Measurements from ENCODE around the gene PDE4D. TPM values are rescaled to one million over a fixed set of nuclear protein-coding genes. Genes with fewer than 3 reads are reported as not detected.
A peak's percentile ranks its signal among the peaks of the same experiment; 100 is the strongest.

PDE4D gene
- total RNA-seq, 1 experiment from 2014 or later: 3.6 TPM

DNA sequence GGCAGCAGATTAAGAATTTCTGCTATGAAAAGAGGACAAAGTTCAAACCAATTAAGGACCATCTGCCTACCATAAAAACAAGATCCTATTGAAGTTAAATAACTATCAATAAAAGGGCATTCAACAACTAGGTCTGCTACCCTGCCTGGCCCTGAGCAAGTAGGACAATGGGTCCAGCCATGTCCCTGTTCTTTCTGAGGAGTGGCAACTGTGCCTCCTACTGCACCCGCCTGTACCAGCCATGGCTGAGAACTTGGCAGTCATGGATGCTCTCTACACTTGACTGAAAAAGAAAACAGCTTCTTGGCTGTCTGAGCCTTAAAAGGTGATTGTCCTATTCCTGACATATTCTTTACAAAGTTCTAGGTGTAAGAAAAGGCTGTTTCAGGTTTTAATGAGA lies 652.4 kb downstream of the PDE4D start:
- no peak for ATAC-seq
- Histone ChIP-seq H3K4me1 (ENCODE audit: insufficient read depth, low read length) (no peaks in the 10 kb centered on the region; the same call in 1 of the 2 replicates), H3K79me2 (ENCODE audit: low read length) (no peaks in the 10 kb centered on the region), H3K4me3 (ENCODE audit: low read length) (no peak overlapping the region), H3K36me3 (ENCODE audit: low read depth, low read length) (no peaks in the 10 kb centered on the region), H3F3A (ENCODE audit: low read length, unreplicated experiment) (no peaks in the 10 kb centered on the region), H3K9me3 (ENCODE audit: low read length) (no peaks in the 10 kb centered on the region), H3K9ac (ENCODE audit: low read length) (no peak overlapping the region), H2AFZ (ENCODE audit: low read length) (no peak overlapping the region), H3K27me3 (ENCODE audit: low read length) (no peaks in the 10 kb centered on the region), H4K20me1 (ENCODE audit: low read length) (no peaks in the 10 kb centered on the region), H3K9me2 (replicated peaks; ENCODE audit: low read length) (no peaks in the 10 kb centered on the region), H3K4me2 (ENCODE audit: low read length) (no peak overlapping the region), H3K27ac (ENCODE audit: low read length) (no peak overlapping the region)
- no peak for TF ChIP-seq EZH2 (IDR thresholded peaks at IDR 0.05; ENCODE audit: low read length, unreplicated experiment)
- TF ChIP-seq, protein P1, sequence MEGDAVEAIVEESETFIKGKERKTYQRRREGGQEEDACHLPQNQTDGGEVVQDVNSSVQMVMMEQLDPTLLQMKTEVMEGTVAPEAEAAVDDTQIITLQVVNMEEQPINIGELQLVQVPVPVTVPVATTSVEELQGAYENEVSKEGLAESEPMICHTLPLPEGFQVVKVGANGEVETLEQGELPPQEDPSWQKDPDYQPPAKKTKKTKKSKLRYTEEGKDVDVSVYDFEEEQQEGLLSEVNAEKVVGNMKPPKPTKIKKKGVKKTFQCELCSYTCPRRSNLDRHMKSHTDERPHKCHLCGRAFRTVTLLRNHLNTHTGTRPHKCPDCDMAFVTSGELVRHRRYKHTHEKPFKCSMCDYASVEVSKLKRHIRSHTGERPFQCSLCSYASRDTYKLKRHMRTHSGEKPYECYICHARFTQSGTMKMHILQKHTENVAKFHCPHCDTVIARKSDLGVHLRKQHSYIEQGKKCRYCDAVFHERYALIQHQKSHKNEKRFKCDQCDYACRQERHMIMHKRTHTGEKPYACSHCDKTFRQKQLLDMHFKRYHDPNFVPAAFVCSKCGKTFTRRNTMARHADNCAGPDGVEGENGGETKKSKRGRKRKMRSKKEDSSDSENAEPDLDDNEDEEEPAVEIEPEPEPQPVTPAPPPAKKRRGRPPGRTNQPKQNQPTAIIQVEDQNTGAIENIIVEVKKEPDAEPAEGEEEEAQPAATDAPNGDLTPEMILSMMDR (conservative IDR thresholded peaks at IDR 0.05; ENCODE audit: low read depth, low read length): no peak
- no peak for TF ChIP-seq EZH2phosphoT487 (IDR thresholded peaks at IDR 0.05; ENCODE audit: borderline replicate concordance, low read length)
- intact Hi-C loops (cut with micrococcal nuclease): no loop called here
- POLR2A ChIA-PET (ENCODE audit: unreplicated experiment): no interaction called here
- CTCF ChIA-PET: no interaction called here
- BruUV-seq (replicated peaks): no TSS peak
- DNase-seq: no peak

DNA sequence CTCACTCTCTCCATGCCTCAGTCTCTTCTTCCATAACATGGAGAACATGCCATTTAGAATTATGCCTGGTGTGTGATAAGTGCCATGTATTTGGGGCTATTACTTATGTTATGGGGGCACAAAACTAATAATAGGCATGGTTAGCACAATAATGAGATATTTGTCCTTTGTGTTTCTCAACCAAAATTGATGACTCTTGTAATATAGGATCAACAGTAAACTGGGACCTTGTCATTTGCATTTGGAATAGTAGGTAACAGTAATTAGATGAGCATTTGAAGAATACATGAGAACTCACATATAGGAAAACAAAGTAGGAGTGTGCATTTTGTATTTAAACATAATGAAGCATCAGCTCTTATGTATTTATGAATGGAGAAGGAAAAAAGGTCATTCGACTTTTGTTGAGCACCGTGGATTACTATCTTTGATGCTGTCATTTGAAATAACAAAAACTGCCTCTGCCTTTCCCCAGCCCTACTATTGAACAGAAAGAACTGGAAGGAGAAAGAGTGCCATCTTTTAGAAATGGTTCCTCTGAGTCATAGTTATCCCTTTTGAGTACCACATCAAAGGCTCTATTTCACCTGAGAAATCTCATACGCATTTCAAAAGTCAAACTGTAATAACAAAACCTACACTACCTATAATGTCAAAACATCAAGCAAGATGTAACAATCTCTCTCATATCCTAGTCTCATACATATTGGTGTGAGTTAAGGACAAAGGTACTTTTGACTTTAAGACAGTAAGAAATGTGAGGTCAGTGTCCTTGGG lies 655.2 kb downstream of the PDE4D start:
- H3K9ac ChIP-seq (ENCODE audit: low read length): no peak overlapping the region
- TF ChIP-seq EZH2 (IDR thresholded peaks at IDR 0.05; ENCODE audit: low read length, unreplicated experiment) (no peak), EZH2phosphoT487 (IDR thresholded peaks at IDR 0.05; ENCODE audit: borderline replicate concordance, low read length) (no peak)
- TF ChIP-seq, protein P1 (conservative IDR thresholded peaks at IDR 0.05; ENCODE audit: low read depth, low read length): no peak
- no peaks in the 10 kb centered on the region for H3K9me2 ChIP-seq (replicated peaks; ENCODE audit: low read length)
- H3K27ac ChIP-seq (ENCODE audit: low read length): no peak overlapping the region
- no peak overlapping the region for H2AFZ ChIP-seq (ENCODE audit: low read length)
- H3K27me3 ChIP-seq (ENCODE audit: low read length): no peaks in the 10 kb centered on the region
- no peaks in the 10 kb centered on the region; the same call in 1 of the 2 replicates for H3K4me1 ChIP-seq (ENCODE audit: insufficient read depth, low read length)
- no peaks in the 10 kb centered on the region for H3K36me3 ChIP-seq (ENCODE audit: low read depth, low read length)
- intact Hi-C loops (cut with micrococcal nuclease): no loop called here
- no peaks in the 10 kb centered on the region for H3K79me2 ChIP-seq (ENCODE audit: low read length)
- no peak overlapping the region for H3K4me3 ChIP-seq (ENCODE audit: low read length)
- ChIA-PET CTCF (no interaction called here), POLR2A (ENCODE audit: unreplicated experiment) (no interaction called here)
- no TSS peak for BruUV-seq (replicated peaks)
- H3F3A ChIP-seq (ENCODE audit: low read length, unreplicated experiment): no peaks in the 10 kb centered on the region
- no peak for ATAC-seq
- no peaks in the 10 kb centered on the region for H4K20me1 ChIP-seq (ENCODE audit: low read length)
- no peaks in the 10 kb centered on the region for H3K9me3 ChIP-seq (ENCODE audit: low read length)
- H3K4me2 ChIP-seq (ENCODE audit: low read length): no peak overlapping the region
- DNase-seq: no peak

DNA sequence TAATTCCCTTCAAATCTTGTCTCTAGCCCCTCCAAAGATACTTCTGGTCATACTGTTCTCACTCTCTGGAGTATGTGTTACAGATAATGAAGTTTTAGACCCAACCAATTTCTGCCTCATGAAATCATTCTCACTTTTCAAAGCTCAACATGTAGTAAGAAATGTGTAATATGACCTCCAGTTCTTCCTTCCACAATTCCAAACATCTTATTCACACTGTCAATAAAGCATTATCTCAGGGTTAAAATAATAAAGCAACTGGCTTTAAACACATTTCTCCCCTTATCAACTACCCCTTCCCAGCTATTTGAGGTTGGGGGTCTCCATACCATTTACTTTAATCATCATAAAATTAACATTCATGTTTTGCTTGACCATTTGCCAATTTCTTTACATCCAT lies 656.5 kb downstream of the PDE4D start:
- DNase-seq: peak; percentile 22

More for the DNA sequence above, 656.5 kb downstream of the PDE4D start:
- Histone ChIP-seq H3K9ac (ENCODE audit: low read length) (no peak overlapping the region), H3K4me2 (ENCODE audit: low read length) (no peak overlapping the region), H3K36me3 (ENCODE audit: low read depth, low read length) (no peaks in the 10 kb centered on the region), H3K27ac (ENCODE audit: low read length) (no peak overlapping the region), H3K9me3 (ENCODE audit: low read length) (no peaks in the 10 kb centered on the region), H3F3A (ENCODE audit: low read length, unreplicated experiment) (no peaks in the 10 kb centered on the region), H3K79me2 (ENCODE audit: low read length) (no peaks in the 10 kb centered on the region), H3K4me3 (ENCODE audit: low read length) (no peak overlapping the region), H3K27me3 (ENCODE audit: low read length) (no peaks in the 10 kb centered on the region), H2AFZ (ENCODE audit: low read length) (no peak overlapping the region), H4K20me1 (ENCODE audit: low read length) (no peaks in the 10 kb centered on the region), H3K4me1 (ENCODE audit: insufficient read depth, low read length) (no peaks in the 10 kb centered on the region; the same call in 1 of the 2 replicates), H3K9me2 (replicated peaks; ENCODE audit: low read length) (no peaks in the 10 kb centered on the region)
- TF ChIP-seq EZH2 (IDR thresholded peaks at IDR 0.05; ENCODE audit: low read length, unreplicated experiment) (no peak), EZH2phosphoT487 (IDR thresholded peaks at IDR 0.05; ENCODE audit: borderline replicate concordance, low read length) (no peak)
- TF ChIP-seq, protein P1 (conservative IDR thresholded peaks at IDR 0.05; ENCODE audit: low read depth, low read length): no peak
- ChIA-PET CTCF (no interaction called here), POLR2A (ENCODE audit: unreplicated experiment) (no interaction called here)
- ATAC-seq: no peak; the same call in 1 of the 2 replicates
- intact Hi-C loops (cut with micrococcal nuclease): no loop called here
- no TSS peak for BruUV-seq (replicated peaks)
